HepG2 (cell line): ENCODE measurements around the gene SEBOX. TPM values are rescaled to one million over a fixed set of nuclear protein-coding genes. Genes with fewer than 3 reads are reported as not detected.

Experiments
- ADNP ChIP-seq: sonication (generic); formaldehyde crosslinking; IDR thresholded peaks from 2 replicates; pipeline ENCODE4 v1.4.0; 2020; ENCODE audit warnings: missing genetic modification reagents
- AGO2 ChIP-seq: fragments of 200-400 bp; formaldehyde crosslinking; optimal IDR thresholded peaks from 2 replicates; pipeline ENCODE3; 2017; ENCODE audit warnings: mild to moderate bottlenecking, low read depth, low read length, moderate library complexity
- ASH2L ChIP-seq: fragments of 300-600, 200-600 bp; sonication (generic); IDR thresholded peaks from 2 replicates; pipeline ENCODE4 v1.7.0; 2017; ENCODE audit warnings: low read depth, mild to moderate bottlenecking, moderate library complexity, mixed read lengths, low read length; ENCODE audit not compliant: insufficient read length
- ELF4 ChIP-seq: sonication (generic); formaldehyde crosslinking; IDR thresholded peaks from 2 replicates; pipeline ENCODE4 v1.5.0; 2020; ENCODE audit warnings: missing genetic modification reagents, mild to moderate bottlenecking, moderate library complexity, borderline replicate concordance
- ETV6 ChIP-seq: sonication (generic); formaldehyde crosslinking; conservative IDR thresholded peaks from 2 replicates; pipeline ENCODE4 v1.4.0; 2020; ENCODE audit warnings: missing genetic modification reagents
- HINFP ChIP-seq: sonication (generic); formaldehyde crosslinking; IDR thresholded peaks from 2 replicates; pipeline ENCODE4 v1.4.0; 2020; ENCODE audit warnings: low read depth, mild to moderate bottlenecking, missing genetic modification reagents
- HMGXB4 ChIP-seq, 2 experiments: sonication (generic) in 1 of 2; formaldehyde crosslinking in 1 of 2; IDR thresholded peaks; 2 replicates each; pipeline versions ENCODE4 v1.4.0 to v1.6.1; 2018 to 2020; ENCODE audit warnings: missing genetic modification reagents in 2 of 2, borderline replicate concordance in 1 of 2, low read depth in 1 of 2, mild to moderate bottlenecking in 1 of 2, missing biosample characterization in 1 of 2
- HOXD1 ChIP-seq: sonication (generic); formaldehyde crosslinking; IDR thresholded peaks from 2 replicates; pipeline ENCODE4 v1.5.0; 2020; ENCODE audit warnings: missing genetic modification reagents
- MAFG ChIP-seq: sonication (generic); formaldehyde crosslinking; IDR thresholded peaks from 2 replicates; pipeline ENCODE4 v1.5.1; 2020; ENCODE audit warnings: mild to moderate bottlenecking, missing genetic modification reagents
- MED8 ChIP-seq: sonication (generic); formaldehyde crosslinking; IDR thresholded peaks from 2 replicates; pipeline ENCODE4 v1.8.1; 2023; ENCODE audit warnings: mild to moderate bottlenecking, missing genetic modification reagents; ENCODE audit not compliant: insufficient replicate concordance
- PHF21A ChIP-seq: sonication (generic); formaldehyde crosslinking; IDR thresholded peaks from 2 replicates; pipeline ENCODE4 v1.5.0; 2020; ENCODE audit warnings: mild to moderate bottlenecking, missing genetic modification reagents
- SNAI1 ChIP-seq: sonication (generic); formaldehyde crosslinking; IDR thresholded peaks from 2 replicates; pipeline ENCODE4 v1.5.0; 2020; ENCODE audit warnings: mild to moderate bottlenecking, missing genetic modification reagents, borderline replicate concordance
- TEF ChIP-seq: sonication (generic); formaldehyde crosslinking; IDR thresholded peaks from 2 replicates; pipeline ENCODE4 v1.5.0; 2020; ENCODE audit warnings: missing genetic modification reagents
- TSC22D2 ChIP-seq: sonication (generic); formaldehyde crosslinking; IDR thresholded peaks from 2 replicates; pipeline ENCODE4 v1.5.1; 2020; ENCODE audit warnings: missing genetic modification reagents, mild to moderate bottlenecking, borderline replicate concordance
- ZFYVE20 ChIP-seq: sonication (generic); formaldehyde crosslinking; IDR thresholded peaks from 2 replicates; pipeline ENCODE4 v1.8.0; 2023; ENCODE audit warnings: low read depth, mild to moderate bottlenecking, moderate library complexity, missing genetic modification reagents, borderline replicate concordance
- ZNF605 ChIP-seq: sonication (generic); formaldehyde crosslinking; IDR thresholded peaks from 2 replicates; pipeline ENCODE4 v1.8.0; 2022; ENCODE audit warnings: mild to moderate bottlenecking, missing genetic modification reagents
- ZNF609 ChIP-seq: sonication (generic); formaldehyde crosslinking; IDR thresholded peaks from 2 replicates; pipeline ENCODE4 v1.4.0; 2020; ENCODE audit warnings: mild to moderate bottlenecking, missing genetic modification reagents, borderline replicate concordance
- ZNF639 ChIP-seq: conservative IDR thresholded peaks from 2 replicates; pipeline ENCODE4 v1.6.1; 2018; ENCODE audit warnings: missing genetic modification reagents
- ZSCAN29 ChIP-seq: sonication (generic); formaldehyde crosslinking; conservative IDR thresholded peaks from 2 replicates; pipeline ENCODE4 v1.4.0; 2020; ENCODE audit warnings: mild to moderate bottlenecking, missing genetic modification reagents
- polyA plus RNA-seq, 8 experiments: library from polyadenylated mRNA; depleted of rRNA in 3 of 8; stranded (reverse) in 7 of 8; unstranded in 1 of 8; fragments of >200 nt; fragmentation: Illumina TruSeq in 4 of 8; extraction: Trizol in 4 of 8; gene quantifications; 2 replicates each; pipeline versions ENCODE4 v1.2.1 to v1.2.3, GENCODE V29; 2011 to 2016; ENCODE audit warnings: low read depth in 4 of 8, missing spikeins in 1 of 8, mixed read lengths in 1 of 8; ENCODE audit not compliant: insufficient read depth in 1 of 8
- total RNA-seq, 5 experiments: library from RNA; depleted of rRNA; stranded (reverse); fragments of >200 nt; fragmentation: Illumina TruSeq; extraction: Trizol; gene quantifications; 2 replicates each; pipeline ENCODE4 v1.2.3, GENCODE V29; 2016; ENCODE audit warnings: low read depth in 1 of 5

SEBOX gene
- total and polyA plus RNA-seq, 2 of the 13 experiments (the other 11 are each of a cell fraction or from before 2014, with no cell fraction given) = not detected

GRCh38 chr17:28368306-28368831 lies 3.4 kb upstream of the SEBOX start (continued):
- peak; percentile 57 to 59; a peak in 1 of 4 replicates for TF ChIP-seq HMGXB4 (CRISPR knock-in tag; IDR thresholded peaks at IDR 0.05; ENCODE audit: borderline replicate concordance in 1 of 2, low read depth in 1 of 2)
- no peak for TF ChIP-seq ETV6 (CRISPR knock-in tag)
- TF ChIP-seq ZFYVE20 = no peak
- peak; percentile 95 for TF ChIP-seq ZNF609
- TF ChIP-seq TSC22D2 (CRISPR knock-in tag) = no peak
- no peak for TF ChIP-seq MAFG (CRISPR knock-in tag)
- no peak for TF ChIP-seq ZNF605 (CRISPR knock-in tag)
- TF ChIP-seq TEF = no peak
- no peak for TF ChIP-seq ZSCAN29
- 0 out of 2 replicates have a peak, but pooled peaks have one; percentile 18 for TF ChIP-seq HINFP
- TF ChIP-seq ADNP (CRISPR knock-in tag) = no peak
- TF ChIP-seq MED8 (CRISPR knock-in tag) = peak; percentile 88
- peak; percentile 87 for TF ChIP-seq ASH2L
- TF ChIP-seq ELF4 (CRISPR knock-in tag) = no peak; the same call in 1 of the 2 replicates
- TF ChIP-seq AGO2 = no peak
- peak; percentile 99 for TF ChIP-seq HOXD1 (CRISPR knock-in tag)
- no peak for TF ChIP-seq ZNF639 (CRISPR knock-in tag)
- 0 out of 2 replicates have a peak, but pooled peaks have one; percentile 34 for TF ChIP-seq SNAI1 (CRISPR knock-in tag)
- TF ChIP-seq PHF21A (CRISPR knock-in tag) = peak; percentile 74; the same call in 1 of the 2 replicates
